ENCODE results near the gene NIM1K. TPM values are rescaled to one million over a fixed set of nuclear protein-coding genes. Genes with fewer than 3 reads are reported as not detected.

The NIM1K gene
- polyA plus RNA-seq, 1 experiment: 0.72 TPM

DNA sequence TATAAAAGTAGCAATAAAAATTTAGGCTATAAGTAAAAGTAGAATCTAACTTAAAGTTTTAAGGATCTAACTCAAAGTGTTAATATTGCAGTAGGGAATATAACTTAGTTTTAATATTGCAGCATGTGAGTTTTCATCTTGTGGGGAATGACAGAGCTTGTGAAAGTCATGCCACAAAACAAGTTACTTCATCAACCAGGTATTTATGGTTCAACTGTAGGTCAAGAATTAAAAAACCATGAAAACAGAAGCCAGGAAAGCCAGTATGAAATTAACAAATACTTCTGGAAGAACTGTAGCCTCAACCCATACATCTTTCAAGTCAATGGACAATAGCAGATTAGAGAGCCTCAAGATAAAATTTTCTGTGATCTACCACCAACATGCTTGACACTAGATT lies 102.2 kb downstream of the NIM1K start:
- no peak overlapping the region for H3K27ac ChIP-seq (ENCODE audit: low read depth, low read length)

DNA sequence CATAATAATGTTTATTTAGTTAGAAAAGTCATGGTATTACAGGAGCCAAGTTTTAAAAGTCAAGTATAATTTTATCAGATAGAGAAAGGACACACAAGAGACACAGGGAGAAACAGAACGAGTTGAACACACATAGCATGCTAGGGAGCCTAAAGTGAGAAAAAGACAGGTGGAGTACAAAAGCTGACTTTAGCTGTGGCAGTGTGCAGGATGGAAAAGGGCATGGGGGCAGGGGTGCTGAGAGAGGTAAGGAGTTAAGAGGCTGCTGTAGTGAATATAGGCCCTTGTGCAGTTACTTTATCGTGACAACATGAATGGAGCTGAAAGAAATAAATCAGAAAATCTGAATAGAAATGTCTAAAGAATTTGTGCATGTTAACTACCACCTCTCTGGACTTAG lies 103.2 kb downstream of the NIM1K start:
- POLR2A ChIA-PET: no interaction called here
- DNase-seq (ENCODE audit: low read depth, low spot score): no peak
- H3K27me3 ChIP-seq (ENCODE audit: control insufficient read depth, insufficient read depth, low read length): no peaks in the 10 kb centered on the region
- TF ChIP-seq, protein P1, sequence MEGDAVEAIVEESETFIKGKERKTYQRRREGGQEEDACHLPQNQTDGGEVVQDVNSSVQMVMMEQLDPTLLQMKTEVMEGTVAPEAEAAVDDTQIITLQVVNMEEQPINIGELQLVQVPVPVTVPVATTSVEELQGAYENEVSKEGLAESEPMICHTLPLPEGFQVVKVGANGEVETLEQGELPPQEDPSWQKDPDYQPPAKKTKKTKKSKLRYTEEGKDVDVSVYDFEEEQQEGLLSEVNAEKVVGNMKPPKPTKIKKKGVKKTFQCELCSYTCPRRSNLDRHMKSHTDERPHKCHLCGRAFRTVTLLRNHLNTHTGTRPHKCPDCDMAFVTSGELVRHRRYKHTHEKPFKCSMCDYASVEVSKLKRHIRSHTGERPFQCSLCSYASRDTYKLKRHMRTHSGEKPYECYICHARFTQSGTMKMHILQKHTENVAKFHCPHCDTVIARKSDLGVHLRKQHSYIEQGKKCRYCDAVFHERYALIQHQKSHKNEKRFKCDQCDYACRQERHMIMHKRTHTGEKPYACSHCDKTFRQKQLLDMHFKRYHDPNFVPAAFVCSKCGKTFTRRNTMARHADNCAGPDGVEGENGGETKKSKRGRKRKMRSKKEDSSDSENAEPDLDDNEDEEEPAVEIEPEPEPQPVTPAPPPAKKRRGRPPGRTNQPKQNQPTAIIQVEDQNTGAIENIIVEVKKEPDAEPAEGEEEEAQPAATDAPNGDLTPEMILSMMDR (IDR thresholded peaks at IDR 0.05; ENCODE audit: low read depth, low read length): no peak
- no peaks in the 10 kb centered on the region for H3K9me3 ChIP-seq (ENCODE audit: control insufficient read depth, insufficient read depth, low read length)
- CTCF ChIA-PET: interaction anchor here (1.0 to 1.5 kb wide), 3 partner anchors 10 to 189 kb away, joined by 3 to 5 read pairs (median 4); no protein-coding TSS in a partner anchor
- no peak overlapping the region for H3K27ac ChIP-seq (ENCODE audit: low read depth, low read length)
- no peak overlapping the region for H3K4me3 ChIP-seq (ENCODE audit: low read depth, low read length)

More for the DNA sequence above, 102.2 kb downstream of the NIM1K start:
- DNase-seq (ENCODE audit: low read depth, low spot score): no peak
- Histone ChIP-seq H3K4me3 (ENCODE audit: low read depth, low read length) (no peak overlapping the region), H3K27me3 (ENCODE audit: control insufficient read depth, insufficient read depth, low read length) (no peaks in the 10 kb centered on the region), H3K9me3 (ENCODE audit: control insufficient read depth, insufficient read depth, low read length) (no peaks in the 10 kb centered on the region)
- POLR2A ChIA-PET: no interaction called here
- TF ChIP-seq, protein P1 (IDR thresholded peaks at IDR 0.05; ENCODE audit: low read depth, low read length): no peak
- CTCF ChIA-PET: interaction anchor here (0.7 to 1.2 kb wide), 3 partner anchors 12 to 116 kb away, joined by 3 read pairs; no protein-coding TSS in a partner anchor

- TF ChIP-seq, protein P1 (IDR thresholded peaks at IDR 0.05; ENCODE audit: low read depth, low read length): no peak
- Histone ChIP-seq H3K9me3 (ENCODE audit: control insufficient read depth, insufficient read depth, low read length) (no peaks in the 10 kb centered on the region), H3K27me3 (ENCODE audit: control insufficient read depth, insufficient read depth, low read length) (no peaks in the 10 kb centered on the region), H3K4me3 (ENCODE audit: low read depth, low read length) (no peak overlapping the region), H3K27ac (ENCODE audit: low read depth, low read length) (no peak overlapping the region)
- ChIA-PET CTCF (no interaction called here), POLR2A (no interaction called here)
- no peak for DNase-seq (ENCODE audit: low read depth, low spot score)
These were observed 104.8 kb downstream of the NIM1K start for GRCh38 chr5:43296835-43297234.

DNA sequence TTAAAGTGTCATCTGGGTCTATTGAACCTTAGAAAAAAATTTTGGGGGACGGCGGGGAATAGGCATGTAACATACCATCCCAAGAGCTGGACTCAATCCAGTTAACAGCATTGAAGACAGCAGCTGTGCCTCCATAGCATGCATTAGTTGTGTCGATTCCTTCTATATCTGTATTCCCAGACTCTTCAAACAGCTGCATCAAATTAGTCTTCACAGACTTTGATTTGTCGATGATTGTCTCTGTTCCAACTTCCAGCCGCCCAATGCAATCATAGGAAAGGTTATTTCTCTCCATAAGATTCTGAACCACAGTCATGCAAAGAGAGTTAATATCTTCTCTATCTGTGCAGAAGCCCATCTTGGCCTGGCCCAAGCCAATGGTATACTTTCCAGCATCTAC lies 106.4 kb downstream of the NIM1K start:
- TF ChIP-seq, protein P1 (IDR thresholded peaks at IDR 0.05; ENCODE audit: low read depth, low read length): no peak
- Histone ChIP-seq H3K9me3 (ENCODE audit: control insufficient read depth, insufficient read depth, low read length) (no peaks in the 10 kb centered on the region), H3K4me3 (ENCODE audit: low read depth, low read length) (no peak overlapping the region), H3K27ac (ENCODE audit: low read depth, low read length) (no peak overlapping the region), H3K27me3 (ENCODE audit: control insufficient read depth, insufficient read depth, low read length) (no peaks in the 10 kb centered on the region)
- DNase-seq (ENCODE audit: low read depth, low spot score): no peak
- POLR2A ChIA-PET: no interaction called here
- CTCF ChIA-PET: interaction anchor here (1.3 kb wide), 1 partner anchor 192 kb away, joined by 4 read pairs; no protein-coding TSS in a partner anchor

GRCh38 chr5:43300112-43300511 lies 108.1 kb downstream of the NIM1K start:
- Histone ChIP-seq H3K9me3 (ENCODE audit: control insufficient read depth, insufficient read depth, low read length) (no peaks in the 10 kb centered on the region), H3K27ac (ENCODE audit: low read depth, low read length) (no peak overlapping the region), H3K4me3 (ENCODE audit: low read depth, low read length) (no peak overlapping the region), H3K27me3 (ENCODE audit: control insufficient read depth, insufficient read depth, low read length) (no peaks in the 10 kb centered on the region)
- ChIA-PET CTCF (interaction anchor here (1.2 kb wide), 1 partner anchor 195 kb away, joined by 3 read pairs; no protein-coding TSS in a partner anchor), POLR2A (interaction anchor here (1.5 kb wide), 1 partner anchor 13 kb away, joined by 5 read pairs; the partner anchor contains the start of gene HMGCS1)
- TF ChIP-seq, protein P1 (IDR thresholded peaks at IDR 0.05; ENCODE audit: low read depth, low read length): no peak
- DNase-seq (ENCODE audit: low read depth, low spot score): no peak
